OCI-LY7 (cell line): ENCODE measurements around the gene ZFP90. TPM values are rescaled to one million over a fixed set of nuclear protein-coding genes. Genes with fewer than 3 reads are reported as not detected.
A peak's percentile ranks its signal among the peaks of the same experiment; 100 is the strongest.

Experiments
- BruUV-seq: library from RNA; stranded (reverse); fragments of 400-500 nt; replicated peaks from 2 replicates; lab custom pipeline; 2021; lab: Mats Ljungman, UMichigan
- CTCF ChIA-PET: fragments of 300-600 bp; sonication (Branson Sonifier 250); formaldehyde crosslinking; loops from one replicate; lab custom pipeline; 2022; ENCODE audit warnings: antibody characterized with exemption; ENCODE audit not compliant: unreplicated experiment; lab: Charles Lee
- POLR2A ChIA-PET: fragments of 300-600 bp; sonication (Branson Sonifier 250); formaldehyde crosslinking; loops from one replicate; lab custom pipeline; 2022; ENCODE audit warnings: antibody characterized with exemption; lab: Charles Lee
- DNase-seq: peaks from one replicate; pipeline ENCODE4 v3.0.0-alpha.2; 2015; ENCODE audit warnings: low spot score
- H2AFZ ChIP-seq: fragments of 200-600 bp; sonication (generic), shearing (Covaris generic); 2 replicates; pipeline ENCODE4 v1.6.1; 2014; ENCODE audit warnings: mild to moderate bottlenecking, antibody characterized with exemption, low read length, moderate library complexity
- H3K27ac ChIP-seq: fragments of 200-600 bp; sonication (generic); 2 replicates; pipeline ENCODE4 v1.5.1; 2014; ENCODE audit warnings: mixed run types, low read depth, mild to moderate bottlenecking, moderate library complexity, low read length, inconsistent platforms; ENCODE audit not compliant: poor library complexity, severe bottlenecking
- H3K36me3 ChIP-seq: fragments of 200-600 bp; sonication (generic); 2 replicates; pipeline ENCODE4 v1.6.1; 2014; ENCODE audit warnings: mild to moderate bottlenecking, antibody characterized with exemption, low read length, moderate library complexity, mixed read lengths; ENCODE audit not compliant: insufficient read depth
- H3K4me1 ChIP-seq: fragments of 200-600 bp; sonication (generic); 2 replicates; pipeline ENCODE4 v1.5.1; 2014; ENCODE audit warnings: mild to moderate bottlenecking, low read length; ENCODE audit not compliant: insufficient read depth, poor library complexity, severe bottlenecking
- H3K4me2 ChIP-seq: fragments of 200-600 bp; sonication (generic); 2 replicates; pipeline ENCODE4 v1.6.1; 2014; ENCODE audit warnings: mild to moderate bottlenecking, low read length
- H3K4me3 ChIP-seq: fragments of 200-600 bp; sonication (generic); 2 replicates; pipeline ENCODE4 v1.5.1; 2014; ENCODE audit warnings: mild to moderate bottlenecking, low read depth, low read length; ENCODE audit not compliant: poor library complexity, severe bottlenecking
- H3K79me2 ChIP-seq: fragments of 200-600 bp; sonication (generic); 2 replicates; pipeline ENCODE4 v1.6.1; 2016; ENCODE audit warnings: low read depth, mild to moderate bottlenecking, low read length, moderate library complexity, mixed read lengths; ENCODE audit not compliant: insufficient read depth
- H3K9me2 ChIP-seq: fragments of 200-600 bp; sonication (generic); 2 replicates; pipeline ENCODE4 v1.6.1; 2016; ENCODE audit warnings: mild to moderate bottlenecking, low read length, mixed read lengths; ENCODE audit not compliant: insufficient read depth
- H3K9me3 ChIP-seq: fragments of 200-600 bp; sonication (generic); 2 replicates; pipeline ENCODE4 v1.6.1; 2014; ENCODE audit warnings: mild to moderate bottlenecking, mixed run types, low read length, mixed read lengths
- H4K20me1 ChIP-seq: fragments of 200-600 bp; sonication (generic); 2 replicates; pipeline ENCODE4 v1.6.1; 2014; ENCODE audit warnings: mild to moderate bottlenecking, antibody characterized with exemption, low read length, moderate library complexity, mixed read lengths; ENCODE audit not compliant: insufficient read depth
- EZH2phosphoT487 ChIP-seq: fragments of 200-600 bp; sonication (generic); IDR thresholded peaks from 2 replicates; pipeline ENCODE4 v1.6.1; 2018; ENCODE audit warnings: low read depth, borderline replicate concordance, mild to moderate bottlenecking, mixed run types, antibody characterized with exemption, low read length, moderate library complexity, mixed read lengths
- intact Hi-C: fragments of 100-400 bp; cut with micrococcal nuclease; formaldehyde crosslinking; loops from one replicate; pipeline ENCODE4 v1.10.0; 2022; ENCODE audit not compliant: unreplicated experiment
- total RNA-seq, 2 experiments: library from RNA; depleted of rRNA in 1 of 2; stranded (reverse); fragments of >200 nt in 1 of 2; shearing (Covaris generic) in 1 of 2; gene quantifications; 2 replicates each; pipeline ENCODE4 v1.2.3, GENCODE V29; 2014 to 2022
- TF ChIP-seq, protein P1 (sequence below): fragments of 200-600 bp; sonication (generic); conservative IDR thresholded peaks from 2 replicates; pipeline ENCODE4 v1.5.1; 2014; ENCODE audit warnings: mild to moderate bottlenecking, antibody characterized with exemption, low read length, moderate library complexity, mixed read lengths

ZFP90 gene
- total RNA-seq, 2 experiments from 2014 or later: 14.1 to 27.0 TPM

DNA sequence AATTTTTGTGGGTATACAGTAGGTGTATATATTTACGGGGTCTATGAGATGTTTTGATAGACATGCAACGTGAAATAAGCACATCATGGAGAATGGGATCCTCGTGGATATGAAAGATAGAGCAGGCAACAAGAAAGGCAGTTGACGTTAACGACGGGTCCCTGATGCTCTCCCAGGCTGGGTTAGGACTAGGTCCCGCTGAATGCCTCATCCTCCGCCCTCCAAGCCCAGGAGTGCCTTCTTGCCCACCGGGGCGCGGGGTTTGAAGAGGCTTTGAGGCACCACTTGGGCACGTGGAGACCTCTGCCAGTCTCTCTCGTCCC lies 9.5 kb upstream of the ZFP90 start:
- DNase-seq: no peak
- no peaks in the 10 kb centered on the region for H3K9me2 ChIP-seq
- no peaks in the 10 kb centered on the region for H4K20me1 ChIP-seq
- intact Hi-C loops: loop anchor here (2.0 to 10.0 kb wide), 3 partner anchors 63 to 315 kb away; partner anchors contain the start of gene TANGO6
- H3K79me2 ChIP-seq: no peaks in the 10 kb centered on the region
- peak overlapping the region; percentile 69 for H3K4me2 ChIP-seq
- peaks cover 12% of the 10 kb centered on the region for H3K4me1 ChIP-seq
- TF ChIP-seq, protein P1, sequence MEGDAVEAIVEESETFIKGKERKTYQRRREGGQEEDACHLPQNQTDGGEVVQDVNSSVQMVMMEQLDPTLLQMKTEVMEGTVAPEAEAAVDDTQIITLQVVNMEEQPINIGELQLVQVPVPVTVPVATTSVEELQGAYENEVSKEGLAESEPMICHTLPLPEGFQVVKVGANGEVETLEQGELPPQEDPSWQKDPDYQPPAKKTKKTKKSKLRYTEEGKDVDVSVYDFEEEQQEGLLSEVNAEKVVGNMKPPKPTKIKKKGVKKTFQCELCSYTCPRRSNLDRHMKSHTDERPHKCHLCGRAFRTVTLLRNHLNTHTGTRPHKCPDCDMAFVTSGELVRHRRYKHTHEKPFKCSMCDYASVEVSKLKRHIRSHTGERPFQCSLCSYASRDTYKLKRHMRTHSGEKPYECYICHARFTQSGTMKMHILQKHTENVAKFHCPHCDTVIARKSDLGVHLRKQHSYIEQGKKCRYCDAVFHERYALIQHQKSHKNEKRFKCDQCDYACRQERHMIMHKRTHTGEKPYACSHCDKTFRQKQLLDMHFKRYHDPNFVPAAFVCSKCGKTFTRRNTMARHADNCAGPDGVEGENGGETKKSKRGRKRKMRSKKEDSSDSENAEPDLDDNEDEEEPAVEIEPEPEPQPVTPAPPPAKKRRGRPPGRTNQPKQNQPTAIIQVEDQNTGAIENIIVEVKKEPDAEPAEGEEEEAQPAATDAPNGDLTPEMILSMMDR: no peak
- TF ChIP-seq EZH2phosphoT487: no peak
- H3K36me3 ChIP-seq: no peaks in the 10 kb centered on the region
- BruUV-seq: no TSS peak
- ChIA-PET CTCF (interaction anchor here (0.6 kb wide), 1 partner anchor 129 kb away, joined by 3 read pairs; no protein-coding TSS in a partner anchor), POLR2A (interaction anchor here (0.6 kb wide), 1 partner anchor 766 kb away, joined by 7 read pairs; no protein-coding TSS in a partner anchor)
- no peak overlapping the region for H3K27ac ChIP-seq
- 0 out of 2 replicates have a peak, but pooled peaks cover 5% of the 10 kb centered on the region for H3K9me3 ChIP-seq
- H2AFZ ChIP-seq: peak overlapping the region; percentile 33; the same call in 1 of the 2 replicates
- peak overlapping the region; percentile 67 for H3K4me3 ChIP-seq

DNA sequence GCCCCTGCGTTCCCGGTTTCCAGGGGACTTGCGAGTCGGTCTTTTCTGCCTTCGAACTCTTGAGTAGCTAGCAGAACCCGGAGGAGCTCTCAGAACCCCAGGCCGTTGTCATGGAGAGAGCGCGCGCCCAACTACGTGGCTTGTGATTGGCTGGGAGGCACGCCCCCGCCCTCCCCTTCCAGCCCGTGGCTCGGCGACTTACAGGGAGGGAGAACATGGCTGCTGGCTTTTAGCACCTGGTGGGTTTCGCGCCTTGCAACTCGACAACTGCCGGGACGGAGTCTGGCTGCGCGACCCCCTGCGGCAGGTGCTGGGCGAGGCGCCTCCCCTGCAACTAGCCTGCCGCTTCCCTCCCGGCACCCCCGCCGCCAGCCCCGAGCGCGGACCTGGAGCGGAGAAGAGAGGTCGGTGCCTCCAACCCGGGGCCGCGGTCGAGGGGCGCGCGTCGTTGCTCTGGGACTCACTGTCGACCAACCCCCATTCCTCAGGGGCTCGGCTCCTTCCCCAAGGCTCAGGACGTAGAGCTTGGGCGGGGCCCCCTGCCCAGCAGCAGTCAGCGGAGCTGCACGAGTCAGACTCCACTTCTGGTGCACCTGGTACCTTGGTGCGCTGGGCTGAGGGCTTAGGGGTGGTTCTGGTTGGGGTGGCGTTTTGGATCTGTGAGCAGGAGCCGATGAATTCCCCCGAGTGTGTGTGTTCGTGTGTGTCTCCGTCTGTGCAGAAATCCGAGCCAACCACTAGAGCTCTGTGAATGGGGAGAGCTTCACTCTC lies 9.0 kb upstream of the ZFP90 start:
- H3K4me1 ChIP-seq: peaks cover 12% of the 10 kb centered on the region
- H3K27ac ChIP-seq: no peak overlapping the region
- no peaks in the 10 kb centered on the region for H3K9me2 ChIP-seq
- intact Hi-C loops: loop anchor here (2.0 to 10.0 kb wide), 4 partner anchors 63 to 605 kb away; partner anchors contain the start of genes CHTF8, TANGO6 and UTP4
- no peak for TF ChIP-seq EZH2phosphoT487
- TF ChIP-seq, protein P1: no peak
- H2AFZ ChIP-seq: peak overlapping the region; percentile 33; the same call in 1 of the 2 replicates
- no peaks in the 10 kb centered on the region for H4K20me1 ChIP-seq
- 0 out of 2 replicates have a peak, but pooled peaks cover 5% of the 10 kb centered on the region for H3K9me3 ChIP-seq
- ChIA-PET CTCF (interaction anchor here (0.6 kb wide), 1 partner anchor 129 kb away, joined by 3 read pairs; no protein-coding TSS in a partner anchor), POLR2A (interaction anchor here (0.6 to 1.3 kb wide), 3 partner anchors 9 to 765 kb away, joined by 3 to 7 read pairs (median 4); partner anchors contain the start of gene TANGO6)
- H3K79me2 ChIP-seq: no peaks in the 10 kb centered on the region
- H3K4me3 ChIP-seq: peak overlapping the region; percentile 67
- H3K36me3 ChIP-seq: no peaks in the 10 kb centered on the region
- peak; percentile 71 for DNase-seq
- no TSS peak for BruUV-seq
- H3K4me2 ChIP-seq: peak overlapping the region; percentile 69
